HL-60 (cell line): ENCODE data around the gene PARD3.

ENCODE experiments used
- GABPA ChIP-seq: IDR thresholded peaks from 2 replicates; pipeline ENCODE4 v1.6.1; 2012; ENCODE audit warnings: low read depth
- POLR2AphosphoS5 ChIP-seq: IDR thresholded peaks from 2 replicates; pipeline ENCODE4 v1.6.1; 2012; ENCODE audit warnings: low read depth
- SPI1 ChIP-seq: IDR thresholded peaks from 2 replicates; pipeline ENCODE4 v1.6.1; 2012; ENCODE audit warnings: low read depth, mild to moderate bottlenecking, borderline replicate concordance
- TF ChIP-seq, protein P1 (sequence below): IDR thresholded peaks from one replicate; pipeline ENCODE4 v1.5.1; 2011; ENCODE audit warnings: low read length, control low read depth, inconsistent platforms; ENCODE audit not compliant: insufficient read depth

DNA sequence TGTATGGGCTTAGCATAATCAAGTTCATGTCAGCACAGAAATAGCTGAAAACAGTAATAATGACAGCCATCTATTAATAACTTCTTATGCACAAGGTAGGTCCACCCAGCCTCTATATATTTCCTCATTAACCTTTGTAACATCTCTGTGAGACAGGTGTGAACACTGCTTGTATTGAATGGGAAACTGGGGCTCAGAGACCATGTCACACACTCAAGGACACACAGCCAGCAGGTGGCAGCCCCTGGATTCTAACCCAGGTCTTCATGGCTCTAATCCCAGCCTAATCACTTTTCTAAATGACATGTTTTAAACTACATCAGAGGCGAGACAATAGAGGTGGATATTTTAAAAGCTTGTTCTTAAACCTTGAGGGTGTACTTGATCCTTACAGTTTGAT, 591.4 kb downstream of the PARD3 start:
- TF ChIP-seq, protein P1, sequence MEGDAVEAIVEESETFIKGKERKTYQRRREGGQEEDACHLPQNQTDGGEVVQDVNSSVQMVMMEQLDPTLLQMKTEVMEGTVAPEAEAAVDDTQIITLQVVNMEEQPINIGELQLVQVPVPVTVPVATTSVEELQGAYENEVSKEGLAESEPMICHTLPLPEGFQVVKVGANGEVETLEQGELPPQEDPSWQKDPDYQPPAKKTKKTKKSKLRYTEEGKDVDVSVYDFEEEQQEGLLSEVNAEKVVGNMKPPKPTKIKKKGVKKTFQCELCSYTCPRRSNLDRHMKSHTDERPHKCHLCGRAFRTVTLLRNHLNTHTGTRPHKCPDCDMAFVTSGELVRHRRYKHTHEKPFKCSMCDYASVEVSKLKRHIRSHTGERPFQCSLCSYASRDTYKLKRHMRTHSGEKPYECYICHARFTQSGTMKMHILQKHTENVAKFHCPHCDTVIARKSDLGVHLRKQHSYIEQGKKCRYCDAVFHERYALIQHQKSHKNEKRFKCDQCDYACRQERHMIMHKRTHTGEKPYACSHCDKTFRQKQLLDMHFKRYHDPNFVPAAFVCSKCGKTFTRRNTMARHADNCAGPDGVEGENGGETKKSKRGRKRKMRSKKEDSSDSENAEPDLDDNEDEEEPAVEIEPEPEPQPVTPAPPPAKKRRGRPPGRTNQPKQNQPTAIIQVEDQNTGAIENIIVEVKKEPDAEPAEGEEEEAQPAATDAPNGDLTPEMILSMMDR: no peak
- TF ChIP-seq SPI1 (no peak), GABPA (no peak), POLR2AphosphoS5 (no peak)
